NOMO-1 treated with dmso at 0.1 percent for 144 hours (cell line): Measurements from ENCODE around the gene LARP1.

Experiments used
- DNase-seq: peaks from one replicate; lab custom pipeline; 2025; ENCODE audit not compliant: unreplicated experiment; lab: John Stamatoyannopoulos, UW

LARP1 gene

GRCh38 chr5:154788212-154788611, 33.0 kb downstream of the LARP1 start:
- no peak for DNase-seq

DNA sequence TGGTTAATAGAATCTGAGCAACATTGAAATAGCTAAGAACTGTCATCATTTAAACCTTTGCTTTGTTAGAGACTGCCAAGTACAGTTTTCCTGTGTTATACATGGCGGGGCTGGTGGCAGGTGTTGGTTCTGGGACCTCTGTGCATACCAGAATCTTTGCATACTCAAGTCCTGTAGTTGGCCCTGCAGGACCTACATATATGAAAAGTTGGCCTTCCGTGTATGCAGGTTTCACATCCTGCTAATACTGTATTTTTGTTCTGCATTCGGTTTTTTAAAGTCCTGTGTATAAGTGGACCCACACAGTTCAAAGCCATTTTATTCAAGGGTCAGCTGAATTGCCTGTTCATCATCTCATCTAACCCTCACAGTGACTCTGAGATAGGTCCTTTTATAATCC, 36.4 kb downstream of the LARP1 start:
- DNase-seq, result no peak

DNA sequence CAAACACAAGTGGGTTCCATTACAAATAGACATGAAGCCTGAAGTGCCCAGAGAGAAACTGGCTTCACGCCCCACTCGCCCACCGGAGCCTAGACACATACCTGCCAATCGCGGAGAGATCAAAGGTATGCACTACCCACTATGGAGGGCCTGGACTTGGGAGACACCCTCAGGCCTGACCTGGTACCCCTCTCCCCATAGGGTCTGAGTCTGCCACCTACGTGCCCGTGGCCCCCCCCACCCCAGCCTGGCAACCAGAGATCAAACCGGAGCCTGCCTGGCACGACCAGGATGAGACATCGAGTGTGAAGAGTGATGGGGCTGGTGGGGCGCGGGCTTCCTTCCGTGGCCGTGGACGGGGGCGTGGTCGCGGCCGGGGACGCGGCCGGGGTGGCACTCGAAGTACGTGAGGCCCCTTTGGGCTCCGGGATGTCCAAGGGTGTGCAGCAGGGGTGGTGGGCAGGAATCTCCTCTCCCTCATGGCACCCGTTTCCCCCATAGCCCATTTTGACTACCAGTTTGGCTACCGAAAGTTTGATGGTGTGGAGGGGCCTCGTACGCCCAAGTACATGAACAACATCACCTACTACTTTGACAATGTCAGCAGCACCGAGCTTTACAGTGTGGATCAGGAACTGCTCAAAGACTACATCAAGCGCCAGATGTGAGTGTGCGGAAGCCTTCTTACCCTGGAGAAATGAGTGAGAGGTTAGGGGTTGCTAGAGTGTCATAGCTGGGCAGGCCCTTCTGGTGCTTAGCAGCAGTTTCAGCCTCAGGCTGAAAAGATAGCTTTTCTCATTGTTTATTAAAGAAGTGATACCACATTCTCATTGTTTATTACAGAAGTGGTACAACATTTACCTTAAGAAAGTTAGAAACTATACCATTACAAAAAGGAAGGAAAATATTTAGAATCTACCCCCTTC, 38.7 kb downstream of the LARP1 start:
- no peak for DNase-seq

DNA sequence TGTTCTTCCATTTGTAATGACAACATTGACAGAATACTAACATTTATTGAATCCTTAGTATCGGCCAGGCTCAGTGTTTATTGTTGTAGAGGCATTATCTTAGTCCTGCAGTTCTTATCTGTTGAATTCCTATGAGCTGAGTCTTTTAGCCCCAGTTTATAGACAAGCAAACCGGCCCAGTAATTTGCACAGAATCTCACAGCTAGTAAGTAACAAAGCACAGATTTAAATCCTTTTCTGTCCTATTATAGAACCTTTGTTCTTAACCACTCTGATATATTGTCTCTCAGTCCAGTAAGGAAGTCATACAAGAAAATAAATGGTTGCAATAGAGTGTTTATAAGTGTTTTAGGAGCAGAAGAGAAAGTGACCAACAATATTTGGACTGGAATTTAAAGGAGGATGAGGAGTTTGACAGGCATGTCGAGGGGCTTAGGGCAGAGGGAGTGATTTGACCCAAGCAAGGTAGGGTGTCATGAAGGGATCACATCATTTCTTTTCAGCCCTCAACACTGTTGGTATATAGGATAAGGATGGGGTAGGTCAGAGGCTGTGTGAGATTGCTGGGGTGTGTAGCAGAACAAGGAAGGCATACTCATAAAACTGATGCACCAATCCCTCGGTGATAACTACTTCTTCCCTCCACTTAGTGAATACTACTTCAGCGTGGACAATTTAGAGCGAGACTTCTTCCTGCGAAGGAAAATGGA, 39.5 kb downstream of the LARP1 start:
- DNase-seq, result no peak

DNA sequence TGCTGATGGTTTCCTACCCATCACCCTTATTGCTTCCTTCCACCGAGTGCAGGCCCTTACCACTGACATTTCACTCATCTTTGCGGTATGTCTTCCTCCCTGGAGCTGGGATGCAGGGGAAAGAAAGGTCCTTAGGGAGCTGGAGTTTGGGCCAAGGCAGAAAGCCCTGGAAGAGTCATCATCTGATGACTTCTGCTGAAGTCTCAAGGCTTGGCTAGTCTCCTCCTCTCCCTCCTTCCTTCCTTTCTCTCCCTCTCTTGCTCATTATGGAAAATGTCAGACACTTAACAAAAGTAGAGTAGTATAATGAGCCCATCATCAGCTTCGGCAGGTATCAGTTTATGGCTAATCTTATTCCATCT, 40.0 kb downstream of the LARP1 start:
- no peak for DNase-seq

- DNase-seq, result no peak
Observed at GRCh38 chr5:154797762-154798161, 42.6 kb downstream of the LARP1 start.

DNA sequence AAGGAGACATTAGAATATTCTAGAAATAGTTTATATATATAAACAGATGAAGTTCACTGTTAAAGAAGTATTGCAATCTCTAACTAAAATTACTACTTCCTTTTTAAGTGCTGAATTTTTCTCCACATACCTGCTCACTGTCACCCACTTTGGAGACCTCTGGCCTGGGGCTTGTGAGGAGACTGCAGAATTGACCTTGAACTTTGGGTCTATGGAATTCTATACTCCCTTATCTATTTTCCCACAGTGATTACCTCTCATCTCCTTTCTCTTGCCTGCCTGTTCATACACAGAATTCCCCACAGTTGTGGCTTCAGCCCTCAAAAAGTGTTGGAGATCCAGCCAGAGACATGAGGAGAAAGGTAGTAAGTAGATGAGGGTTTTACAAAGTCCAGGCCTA, 45.4 kb downstream of the LARP1 start:
- no peak for DNase-seq

GRCh38 chr5:154801083-154801482, 45.9 kb downstream of the LARP1 start:
- no peak for DNase-seq

DNA sequence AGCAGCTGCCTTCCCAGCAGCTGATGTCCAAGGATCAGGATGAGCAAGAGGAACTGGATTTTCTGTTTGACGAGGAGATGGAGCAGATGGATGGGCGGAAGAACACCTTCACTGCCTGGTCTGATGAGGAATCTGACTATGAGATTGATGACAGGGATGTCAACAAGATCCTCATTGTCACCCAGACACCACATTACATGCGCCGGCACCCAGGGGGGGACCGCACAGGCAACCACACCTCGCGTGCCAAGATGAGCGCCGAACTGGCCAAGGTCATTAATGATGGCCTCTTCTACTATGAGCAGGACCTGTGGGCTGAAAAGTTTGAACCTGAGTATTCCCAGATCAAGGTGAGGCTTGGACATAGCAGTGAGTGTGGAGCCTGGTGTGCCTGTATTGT, 46.9 kb downstream of the LARP1 start:
- DNase-seq, result no peak

GRCh38 chr5:154806176-154806575, 51.0 kb downstream of the LARP1 start:
- no peak for DNase-seq

DNA sequence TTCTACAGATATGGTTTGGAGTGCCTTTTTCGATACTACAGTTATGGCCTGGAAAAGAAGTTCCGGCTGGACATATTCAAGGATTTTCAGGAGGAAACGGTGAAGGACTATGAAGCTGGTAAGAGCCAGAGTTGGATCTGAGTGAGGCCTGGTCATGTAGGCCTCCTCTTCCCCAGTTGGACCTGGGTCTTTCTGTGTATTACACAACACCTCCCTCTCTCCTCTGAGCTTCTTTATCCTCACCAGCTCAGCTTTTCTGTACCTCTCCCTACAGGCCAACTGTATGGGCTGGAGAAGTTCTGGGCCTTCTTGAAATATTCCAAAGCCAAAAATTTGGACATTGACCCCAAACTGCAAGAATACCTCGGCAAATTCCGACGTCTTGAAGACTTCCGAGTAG, 56.1 kb downstream of the LARP1 start:
- no peak for DNase-seq

GRCh38 chr5:154811653-154812465, 56.7 kb downstream of the LARP1 start:
- peak; percentile 13 for DNase-seq

DNA sequence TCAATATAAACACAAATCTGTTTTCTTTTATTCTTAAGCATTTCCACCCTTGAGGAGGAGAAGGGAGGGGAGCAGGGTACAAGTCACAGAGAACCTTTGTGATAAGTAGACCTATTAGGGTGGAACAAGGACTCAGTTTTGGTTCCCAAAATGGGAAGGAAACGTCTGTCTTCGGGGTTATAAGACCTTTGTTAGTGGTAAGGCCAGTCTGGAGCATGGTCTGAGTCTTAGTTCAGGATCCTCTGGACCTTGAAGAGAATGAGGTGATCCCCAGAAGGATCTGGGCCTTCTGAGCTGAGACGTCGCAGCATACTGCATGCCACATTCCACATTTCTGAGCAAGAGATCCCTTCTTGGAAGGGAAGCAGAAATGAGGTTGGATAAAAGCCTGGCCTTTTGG, 58.0 kb downstream of the LARP1 start:
- DNase-seq, result no peak

- no peak for DNase-seq
Observed at GRCh38 chr5:154813736-154814135, 58.6 kb downstream of the LARP1 start.

GRCh38 chr5:154815025-154815424, 59.8 kb downstream of the LARP1 start:
- DNase-seq, result no peak

GRCh38 chr5:154815684-154816247, 60.6 kb downstream of the LARP1 start:
- DNase-seq, result no peak

- DNase-seq, result no peak
Observed at GRCh38 chr5:154816891-154817492, 61.8 kb downstream of the LARP1 start.

GRCh38 chr5:154817815-154818214, 62.6 kb downstream of the LARP1 start:
- DNase-seq, result no peak

DNA sequence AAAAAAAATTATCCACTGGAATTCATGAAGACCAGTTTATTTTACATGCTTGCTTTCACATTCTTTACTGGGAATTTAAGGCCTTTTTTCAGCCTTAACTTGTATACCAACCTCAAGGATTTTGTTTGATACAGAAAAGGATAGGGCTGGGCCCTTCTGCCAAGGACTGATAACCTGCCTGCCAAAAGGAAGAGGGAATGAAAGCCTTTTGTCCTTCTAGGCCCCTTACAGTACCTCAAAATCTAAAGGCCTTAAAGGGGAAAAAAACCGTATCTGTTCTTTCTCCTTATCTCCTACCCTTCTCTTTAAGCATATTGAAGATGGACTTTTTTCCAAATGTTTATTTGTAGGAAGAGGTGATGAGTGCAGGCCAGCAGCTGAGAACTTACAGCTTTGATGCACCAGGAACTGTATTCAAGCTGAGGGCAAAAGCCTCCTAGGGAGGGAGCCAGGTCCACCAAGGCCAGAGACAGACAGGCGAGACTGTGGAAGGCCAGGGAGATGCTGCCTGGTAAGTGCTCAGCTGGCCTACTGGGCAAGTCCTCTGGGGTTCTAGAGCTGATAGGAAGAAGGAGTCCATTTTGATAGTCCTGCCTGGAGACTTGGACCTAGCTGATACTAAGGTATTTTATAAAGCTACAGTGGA, 63.4 kb downstream of the LARP1 start:
- DNase-seq, result no peak

DNA sequence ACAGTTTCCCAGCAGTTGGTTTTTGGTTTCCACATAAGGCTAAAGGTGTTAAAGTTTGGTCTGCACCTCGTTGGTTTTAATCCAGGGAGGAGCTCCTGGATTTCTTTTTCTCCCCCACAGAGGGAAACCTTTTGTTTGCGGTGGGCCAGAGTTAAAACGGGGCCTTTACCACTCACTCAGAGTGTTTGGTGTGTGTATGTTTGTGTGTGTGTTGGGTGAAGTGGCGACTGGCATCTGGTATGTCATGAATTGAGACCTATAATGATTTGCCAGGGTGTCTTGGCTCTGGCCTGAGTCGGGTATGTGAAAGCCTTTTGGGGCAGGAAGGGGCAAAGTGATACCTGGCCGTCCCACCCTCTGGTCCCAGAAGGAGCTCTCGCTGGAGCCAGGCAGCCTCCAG, 64.4 kb downstream of the LARP1 start:
- no peak for DNase-seq
